Progenitor cell of endocrine pancreas (in vitro differentiated cells): ENCODE measurements around the gene CEP89. TPM values are rescaled to one million over a fixed set of nuclear protein-coding genes. Genes with fewer than 3 reads are reported as not detected.
A peak's percentile ranks its signal among the peaks of the same experiment; 100 is the strongest.
"Not testable (repeated sequence)": the region's sequence is repeated elsewhere in the genome, so short reads cannot be mapped to it uniquely, and the experiment has no call there.

Source experiments
- DNase-seq: peaks from one replicate; pipeline ENCODE4 v3.0.0; 2021; ENCODE audit warnings: low spot score; ENCODE audit not compliant: unreplicated experiment
- H3K27ac Mint-ChIP-seq: 2 replicates; pipeline ENCODE4 v1.8.0; 2021; ENCODE audit warnings: mild to moderate bottlenecking, moderate library complexity, mixed read lengths
- H3K27me3 Mint-ChIP-seq: 2 replicates; pipeline ENCODE4 v1.8.0; 2021; ENCODE audit warnings: mixed read lengths
- H3K36me3 Mint-ChIP-seq: 2 replicates; pipeline ENCODE4 v1.8.0; 2022; ENCODE audit warnings: mixed read lengths; ENCODE audit not compliant: insufficient read depth
- H3K4me1 Mint-ChIP-seq: 2 replicates; pipeline ENCODE4 v1.8.0; 2021; ENCODE audit warnings: low read depth, mixed read lengths
- H3K4me3 Mint-ChIP-seq: 2 replicates; pipeline ENCODE4 v1.8.0; 2021; ENCODE audit warnings: low read depth, mild to moderate bottlenecking, moderate library complexity, mixed read lengths
- H3K9me3 Mint-ChIP-seq: 2 replicates; pipeline ENCODE4 v1.8.0; 2021; ENCODE audit warnings: low read depth, mixed read lengths
- long read RNA-seq: library from polyadenylated mRNA; unstranded; transcript quantifications from one replicate; pipeline ENCODE4 v2.0.0, GENCODE V29; 2020
- total RNA-seq: library from RNA; stranded (reverse); gene quantifications from 2 replicates; pipeline ENCODE4 v1.2.1, GENCODE V29; 2021
- TF ChIP-seq, protein P1 (sequence below): fragments of 200-600 bp; sonication (generic); IDR thresholded peaks from one replicate; pipeline ENCODE4 v1.5.0; 2021; ENCODE audit warnings: antibody characterized with exemption, mild to moderate bottlenecking; ENCODE audit not compliant: unreplicated experiment

Gene CEP89
- 41.4 and 47.3 TPM in 2 replicates for total RNA-seq
- long read RNA-seq, full-length matches to known transcripts, result 23 of 68 reads
- long read RNA-seq, partial matches to known transcripts, result 27 of 68 reads
- long read RNA-seq, other reads (novel, unspliced or antisense), result 18 of 68 reads

DNA sequence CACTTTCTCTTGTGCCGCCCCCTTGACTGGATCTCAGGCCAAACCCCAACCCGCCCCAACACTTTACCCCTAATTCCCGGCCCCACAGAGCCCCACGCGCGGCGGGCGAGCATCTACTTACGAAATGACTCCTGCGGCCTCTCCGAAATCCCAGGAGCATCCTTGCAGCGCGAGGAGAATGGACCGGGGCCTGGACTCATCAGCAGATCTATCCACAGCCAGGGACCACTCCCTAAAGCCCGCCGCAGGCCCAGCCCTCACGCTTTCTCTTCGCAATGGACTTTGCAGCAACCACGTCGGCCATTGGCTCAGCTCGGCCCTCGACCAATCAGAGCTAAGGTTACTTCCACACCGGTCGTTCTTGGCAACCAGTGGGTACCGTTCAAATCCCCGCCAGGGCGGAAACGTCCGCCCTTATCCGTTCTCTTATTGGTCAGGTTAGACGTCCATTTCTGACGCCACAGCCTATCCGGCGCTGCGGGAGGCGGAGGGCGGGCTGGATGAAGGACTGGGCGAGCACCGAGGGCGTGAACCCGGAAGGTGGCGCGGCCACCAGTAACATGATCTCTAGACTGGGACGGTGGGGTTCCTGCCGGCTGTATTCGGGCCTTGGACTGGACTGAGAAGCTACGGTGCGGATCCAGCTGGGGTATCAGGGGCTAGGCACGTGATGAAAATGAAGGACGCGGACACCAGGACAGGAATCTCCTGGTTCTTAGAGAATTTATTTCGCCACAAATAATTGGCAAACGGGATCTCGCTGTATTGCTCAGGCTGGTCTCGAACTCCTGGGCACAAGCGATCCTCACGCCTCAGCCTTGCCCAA, at the start of gene CEP89, which contains the start of gene FAAP24:
Gene CEP89 (minus strand): TSS at position 244 of the 826 bp plus-strand sequence. CDS start 84 bp downstream, at position 160.
Gene FAAP24 (plus strand): TSS at position 528 of the 826 bp plus-strand sequence. CDS start 955 bp downstream, outside the sequence.
- peaks cover 7% of the 10 kb centered on the region for H3K36me3 Mint-ChIP-seq
- peaks cover 8% of the 10 kb centered on the region for H3K4me1 Mint-ChIP-seq
- H3K27me3 Mint-ChIP-seq, result no peaks in the 10 kb centered on the region
- TF ChIP-seq, protein P1, sequence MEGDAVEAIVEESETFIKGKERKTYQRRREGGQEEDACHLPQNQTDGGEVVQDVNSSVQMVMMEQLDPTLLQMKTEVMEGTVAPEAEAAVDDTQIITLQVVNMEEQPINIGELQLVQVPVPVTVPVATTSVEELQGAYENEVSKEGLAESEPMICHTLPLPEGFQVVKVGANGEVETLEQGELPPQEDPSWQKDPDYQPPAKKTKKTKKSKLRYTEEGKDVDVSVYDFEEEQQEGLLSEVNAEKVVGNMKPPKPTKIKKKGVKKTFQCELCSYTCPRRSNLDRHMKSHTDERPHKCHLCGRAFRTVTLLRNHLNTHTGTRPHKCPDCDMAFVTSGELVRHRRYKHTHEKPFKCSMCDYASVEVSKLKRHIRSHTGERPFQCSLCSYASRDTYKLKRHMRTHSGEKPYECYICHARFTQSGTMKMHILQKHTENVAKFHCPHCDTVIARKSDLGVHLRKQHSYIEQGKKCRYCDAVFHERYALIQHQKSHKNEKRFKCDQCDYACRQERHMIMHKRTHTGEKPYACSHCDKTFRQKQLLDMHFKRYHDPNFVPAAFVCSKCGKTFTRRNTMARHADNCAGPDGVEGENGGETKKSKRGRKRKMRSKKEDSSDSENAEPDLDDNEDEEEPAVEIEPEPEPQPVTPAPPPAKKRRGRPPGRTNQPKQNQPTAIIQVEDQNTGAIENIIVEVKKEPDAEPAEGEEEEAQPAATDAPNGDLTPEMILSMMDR, result no peak
- H3K4me3 Mint-ChIP-seq, result peak within 1 kb of the TSS; percentile 100
- peak; percentile 97 for DNase-seq
- H3K9me3 Mint-ChIP-seq, result no peaks in the 10 kb centered on the region
- peak within 1 kb of the TSS; percentile 97 for H3K27ac Mint-ChIP-seq

GRCh38 chr19:33010891-33011290, 39.1 kb upstream of the CEP89 start:
- H3K4me3 Mint-ChIP-seq, H3K4me1 Mint-ChIP-seq, DNase-seq, H3K27ac Mint-ChIP-seq, H3K9me3 Mint-ChIP-seq, H3K27me3 Mint-ChIP-seq: not testable (repeated sequence)
- H3K36me3 Mint-ChIP-seq, result peaks cover 23% of the 10 kb centered on the region

DNA sequence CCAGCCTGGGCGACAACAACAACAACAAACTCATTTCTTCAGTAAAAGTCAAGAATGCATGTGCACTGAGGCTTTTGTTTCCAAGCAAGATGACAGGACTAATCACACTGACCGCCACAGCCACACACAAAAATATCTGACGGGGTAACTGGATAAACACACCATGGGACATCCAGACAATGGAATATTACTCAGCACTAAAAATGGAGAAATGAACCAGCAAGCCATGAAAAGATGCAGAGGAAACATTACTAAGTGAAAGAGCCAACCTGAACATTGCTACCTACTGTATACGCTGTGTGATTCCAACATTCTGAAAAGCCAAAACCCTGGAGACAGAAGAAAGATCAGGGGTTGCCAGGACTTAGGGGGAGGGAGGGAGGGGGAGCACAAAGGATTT, 37.0 kb upstream of the CEP89 start:
- Mint-ChIP-seq H3K4me1 (peaks cover 4% of the 10 kb centered on the region), H3K4me3 (no peak overlapping the region), H3K27me3 (no peaks in the 10 kb centered on the region), H3K36me3 (peaks cover 30% of the 10 kb centered on the region), H3K27ac (no peak overlapping the region), H3K9me3 (no peaks in the 10 kb centered on the region)
- TF ChIP-seq, protein P1, result no peak
- DNase-seq, result no peak

DNA sequence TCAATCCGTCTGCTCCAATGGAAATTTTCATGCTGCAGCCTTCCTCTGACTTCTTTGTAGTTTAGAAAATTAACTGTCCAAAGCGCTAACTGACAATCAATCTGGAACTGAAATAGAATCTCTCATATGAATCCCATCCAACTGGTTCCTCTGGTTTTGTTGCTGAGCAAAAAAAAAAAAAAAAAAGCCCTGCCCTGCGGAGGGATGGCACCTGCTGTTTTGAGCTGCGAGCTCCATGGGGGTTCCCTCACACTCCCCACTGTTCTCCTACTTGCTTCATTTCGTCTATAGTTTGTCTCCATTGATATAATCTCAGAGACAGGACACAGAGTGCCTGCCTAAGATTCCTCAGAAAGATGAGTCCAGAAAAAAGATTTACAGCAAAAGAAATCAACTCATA, 33.7 kb upstream of the CEP89 start:
- no peaks in the 10 kb centered on the region for H3K27me3 Mint-ChIP-seq
- no peak for DNase-seq
- peaks cover 31% of the 10 kb centered on the region for H3K36me3 Mint-ChIP-seq
- TF ChIP-seq, protein P1, result no peak
- H3K4me1 Mint-ChIP-seq, result peaks cover 9% of the 10 kb centered on the region
- no peak overlapping the region for H3K4me3 Mint-ChIP-seq
- H3K9me3 Mint-ChIP-seq, result no peaks in the 10 kb centered on the region
- H3K27ac Mint-ChIP-seq, result peak overlapping the region; percentile 80

GRCh38 chr19:33003424-33004024, 31.8 kb upstream of the CEP89 start:
- Mint-ChIP-seq H3K27ac (peak overlapping the region; percentile 15), H3K36me3 (peaks cover 27% of the 10 kb centered on the region)
- not testable (repeated sequence) for DNase-seq, H3K4me1 Mint-ChIP-seq, H3K27me3 Mint-ChIP-seq, H3K4me3 Mint-ChIP-seq, H3K9me3 Mint-ChIP-seq

- not testable (repeated sequence) for H3K27me3 Mint-ChIP-seq, H3K4me3 Mint-ChIP-seq, H3K27ac Mint-ChIP-seq, DNase-seq, H3K9me3 Mint-ChIP-seq, H3K4me1 Mint-ChIP-seq
- peaks cover 33% of the 10 kb centered on the region for H3K36me3 Mint-ChIP-seq
These were observed 30.5 kb upstream of the CEP89 start for GRCh38 chr19:33002126-33002865.
